Forelimb muscle (tissue), 1 donor: ENCODE data around the gene CEP170B. TPM values are rescaled to one million over a fixed set of nuclear protein-coding genes. Genes with fewer than 3 reads are reported as not detected.
"Not testable (repeated sequence)": the region's sequence is repeated elsewhere in the genome, so short reads cannot be mapped to it uniquely, and the experiment has no call there.

Experiments
- DNase-seq: peaks from one replicate; pipeline ENCODE4 v3.0.0-alpha.2; 2013; ENCODE audit warnings: low read depth
- polyA plus RNA-seq: library from polyadenylated mRNA; unstranded; fragments of 120-200 nt; gene quantifications from one replicate; pipeline ENCODE4 v1.2.1, GENCODE V29; 2013; ENCODE audit not compliant: insufficient read length

The CEP170B gene
- polyA plus RNA-seq, 1 donor, result 2.3 TPM

GRCh38 chr14:104877806-104878550 lies 12.9 kb downstream of the CEP170B start:
- no peak for DNase-seq

DNA sequence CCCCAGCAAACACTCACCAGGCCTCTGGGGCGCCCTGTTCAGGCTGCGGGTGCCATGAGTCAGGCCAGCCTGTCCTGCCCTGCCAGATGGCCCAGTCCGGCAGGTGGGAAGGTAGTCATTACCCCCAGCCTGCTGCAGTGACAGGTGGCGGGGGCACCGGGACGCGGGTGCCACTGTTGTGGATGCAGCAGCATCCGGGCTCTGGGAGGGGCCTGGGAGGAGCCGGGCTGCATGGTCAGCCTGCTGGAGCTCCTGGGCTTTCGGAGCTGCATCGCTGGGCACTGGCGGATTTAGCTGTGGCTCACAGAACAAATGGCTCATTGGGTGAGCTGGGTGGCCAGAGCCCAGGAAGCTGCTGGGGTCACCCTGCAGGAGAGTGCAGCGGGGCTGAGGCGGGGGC lies 13.5 kb downstream of the CEP170B start:
- DNase-seq, result no peak

DNA sequence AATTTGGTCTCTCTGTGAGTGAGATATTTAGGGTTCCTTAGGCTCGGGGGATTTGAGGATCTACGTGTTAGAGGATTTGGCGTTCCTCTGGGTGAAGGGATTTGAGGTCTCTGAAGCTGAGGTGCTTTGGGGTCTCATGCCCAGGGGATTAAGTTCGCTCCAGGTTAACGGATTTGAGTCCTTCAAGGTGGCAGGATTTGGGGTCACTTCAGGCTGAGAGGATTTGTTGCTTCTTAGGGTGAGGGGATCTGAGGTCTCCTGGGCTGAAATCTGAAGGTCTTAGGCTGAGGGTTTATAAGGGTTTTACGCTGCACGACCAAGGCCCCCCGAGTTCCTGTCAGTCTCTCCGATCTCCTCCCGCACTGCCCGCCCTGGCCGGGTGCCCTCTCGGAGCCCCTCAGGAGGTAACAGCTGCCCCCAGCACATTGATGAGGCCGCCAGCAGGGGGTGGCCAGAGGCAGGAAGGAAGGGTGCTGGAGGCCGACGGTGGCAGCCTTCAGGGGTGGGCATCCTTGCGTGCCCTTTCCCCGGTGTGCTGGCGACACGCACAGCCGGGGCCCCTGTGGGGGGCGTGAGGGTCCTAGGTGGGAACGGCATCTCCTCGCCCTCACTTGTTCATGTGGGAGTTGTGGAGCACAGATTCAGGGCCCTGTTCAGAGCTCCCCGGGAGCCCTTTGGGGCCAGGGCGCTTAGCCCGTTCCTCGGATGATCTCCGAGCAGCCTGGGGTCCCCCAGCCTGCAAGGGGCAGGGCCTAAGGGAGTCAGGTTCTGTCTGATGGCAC lies 14.3 kb downstream of the CEP170B start:
- DNase-seq, result no peak

- DNase-seq, result no peak
These were observed 15.0 kb downstream of the CEP170B start for GRCh38 chr14:104879983-104880565.

DNA sequence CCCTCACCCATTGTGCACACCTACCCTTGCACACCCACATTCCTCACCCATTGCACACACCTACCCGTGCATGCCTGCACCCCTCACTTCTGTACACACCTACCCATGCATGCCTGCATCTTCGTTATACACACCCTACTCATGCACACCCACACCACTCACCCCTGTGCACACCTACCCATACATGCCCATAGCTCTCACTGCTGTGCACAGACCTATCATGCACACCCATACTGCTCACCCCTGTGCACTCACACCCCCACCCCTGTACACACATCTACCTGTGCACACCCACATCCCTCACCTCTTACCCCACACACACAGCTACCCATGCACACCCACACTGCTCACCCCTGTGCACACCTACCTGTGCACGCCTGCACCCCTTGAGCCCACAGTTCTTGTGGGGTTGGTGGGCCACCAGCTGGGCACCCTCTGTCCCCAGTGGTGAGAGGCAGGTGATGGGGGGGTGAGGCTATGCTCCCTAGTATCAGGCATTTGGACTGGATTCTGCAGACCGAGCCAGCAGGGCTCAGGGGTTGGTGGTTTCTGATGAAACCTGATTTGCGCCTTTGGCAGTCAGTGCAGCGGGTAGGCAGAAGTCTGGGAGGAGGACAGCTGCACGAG lies 15.6 kb downstream of the CEP170B start:
- no peak for DNase-seq

GRCh38 chr14:104881369-104881979 lies 16.4 kb downstream of the CEP170B start:
- DNase-seq, result peak; percentile 32

DNA sequence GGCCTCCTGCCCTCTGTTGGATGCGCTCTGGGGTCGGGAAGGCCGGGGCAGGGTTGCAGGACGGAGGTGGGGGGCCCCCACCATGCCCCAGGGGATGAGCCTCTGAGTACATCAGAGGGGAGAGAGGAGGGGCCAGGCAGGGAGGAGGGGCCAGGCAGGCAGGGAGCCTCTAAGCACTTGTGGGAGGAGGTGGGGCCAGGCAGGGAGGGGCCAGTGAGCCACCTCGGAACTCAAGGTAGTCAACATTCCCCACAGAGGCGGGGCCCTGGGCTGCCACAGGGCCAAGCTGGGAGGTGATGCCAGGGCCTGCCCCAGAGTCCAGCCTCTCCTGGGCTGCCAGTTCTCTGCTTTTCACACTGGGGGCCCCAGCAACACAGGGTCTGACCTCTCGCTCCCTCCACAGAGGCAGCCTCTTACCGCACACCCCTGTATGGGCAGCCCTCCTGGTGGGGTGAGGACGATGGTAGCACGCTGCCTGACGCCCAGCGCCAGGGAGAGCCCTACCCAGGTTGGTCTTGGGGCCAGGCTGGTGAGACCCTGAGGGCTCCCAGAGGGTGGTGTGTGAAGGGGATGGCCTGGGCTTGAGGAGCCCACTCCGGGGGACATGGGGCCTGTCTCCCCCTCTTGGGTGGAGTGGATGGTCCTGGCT lies 17.4 kb downstream of the CEP170B start:
- no peak for DNase-seq

DNA sequence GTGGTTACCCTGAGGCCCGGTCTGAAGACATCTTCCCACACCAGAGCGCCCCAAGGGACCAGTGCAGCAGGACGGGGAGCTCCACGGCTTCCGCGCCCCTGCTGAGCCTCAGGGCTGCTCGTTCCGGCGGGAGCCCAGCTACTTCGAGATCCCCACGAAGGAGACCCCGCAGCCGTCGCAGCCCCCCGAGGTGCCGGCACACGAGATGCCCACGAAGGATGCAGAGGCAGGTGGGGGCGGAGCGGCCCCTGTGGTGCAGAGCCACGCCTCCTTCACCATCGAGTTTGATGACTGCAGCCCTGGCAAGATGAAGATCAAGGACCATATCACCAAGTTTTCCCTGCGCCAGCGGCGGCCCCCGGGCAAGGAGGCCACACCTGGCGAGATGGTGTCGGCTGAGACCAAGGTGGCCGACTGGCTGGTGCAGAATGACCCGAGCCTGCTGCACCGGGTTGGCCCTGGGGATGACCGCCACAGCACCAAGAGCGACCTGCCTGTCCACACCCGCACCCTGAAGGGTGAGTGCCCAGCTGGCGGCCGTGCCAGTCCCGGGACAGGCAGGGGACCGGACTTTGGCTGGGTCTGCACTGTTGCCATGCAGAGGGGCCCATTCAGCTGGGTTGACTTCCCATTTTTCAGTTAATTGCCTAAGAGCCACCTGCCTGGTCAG lies 18.1 kb downstream of the CEP170B start:
- DNase-seq, result no peak

DNA sequence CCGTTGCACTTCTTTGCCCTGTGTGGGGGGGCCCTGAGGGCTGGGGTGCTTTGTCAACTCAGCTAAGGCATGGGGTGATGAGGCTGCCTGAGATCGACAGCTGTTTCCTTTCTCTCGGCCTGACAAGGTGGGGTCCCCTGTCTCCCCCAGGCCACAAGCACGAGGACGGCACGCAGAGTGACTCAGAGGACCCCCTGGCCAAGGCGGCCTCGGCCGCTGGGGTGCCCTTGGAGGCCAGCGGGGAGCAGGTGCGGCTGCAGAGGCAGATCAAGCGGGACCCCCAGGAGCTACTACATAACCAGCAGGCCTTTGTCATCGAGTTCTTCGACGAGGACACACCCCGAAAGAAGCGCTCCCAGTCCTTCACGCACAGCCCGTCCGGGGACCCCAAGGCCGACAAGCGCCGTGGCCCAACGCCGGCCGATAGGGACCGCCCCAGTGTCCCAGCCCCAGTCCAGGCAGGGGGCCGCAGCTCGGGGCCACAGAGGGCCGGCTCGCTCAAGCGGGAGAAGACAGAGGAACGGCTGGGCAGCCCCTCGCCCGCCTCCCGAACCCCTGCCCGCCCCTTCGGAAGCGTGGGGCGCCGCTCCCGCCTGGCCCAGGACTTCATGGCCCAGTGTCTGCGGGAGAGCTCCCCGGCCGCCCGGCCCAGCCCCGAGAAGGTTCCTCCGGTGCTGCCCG lies 18.8 kb downstream of the CEP170B start:
- DNase-seq, result no peak

DNA sequence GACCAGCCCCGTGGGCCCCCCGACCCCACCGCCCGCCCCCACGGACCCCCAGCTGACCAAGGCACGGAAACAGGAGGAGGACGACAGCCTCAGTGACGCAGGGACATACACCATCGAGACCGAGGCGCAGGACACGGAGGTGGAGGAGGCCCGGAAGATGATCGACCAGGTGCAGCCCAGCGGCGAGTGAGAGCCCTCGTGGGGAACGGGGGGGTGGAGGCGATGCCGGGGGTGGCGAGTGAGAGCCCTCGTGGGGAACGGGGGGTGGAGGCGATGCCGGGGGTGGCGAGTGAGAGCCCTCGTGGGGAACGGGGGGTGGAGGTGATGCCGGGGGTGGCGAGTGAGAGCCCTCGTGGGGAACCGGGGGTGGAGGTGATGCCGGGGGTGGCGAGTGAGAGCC lies 19.3 kb downstream of the CEP170B start:
- DNase-seq, result not testable (repeated sequence)

DNA sequence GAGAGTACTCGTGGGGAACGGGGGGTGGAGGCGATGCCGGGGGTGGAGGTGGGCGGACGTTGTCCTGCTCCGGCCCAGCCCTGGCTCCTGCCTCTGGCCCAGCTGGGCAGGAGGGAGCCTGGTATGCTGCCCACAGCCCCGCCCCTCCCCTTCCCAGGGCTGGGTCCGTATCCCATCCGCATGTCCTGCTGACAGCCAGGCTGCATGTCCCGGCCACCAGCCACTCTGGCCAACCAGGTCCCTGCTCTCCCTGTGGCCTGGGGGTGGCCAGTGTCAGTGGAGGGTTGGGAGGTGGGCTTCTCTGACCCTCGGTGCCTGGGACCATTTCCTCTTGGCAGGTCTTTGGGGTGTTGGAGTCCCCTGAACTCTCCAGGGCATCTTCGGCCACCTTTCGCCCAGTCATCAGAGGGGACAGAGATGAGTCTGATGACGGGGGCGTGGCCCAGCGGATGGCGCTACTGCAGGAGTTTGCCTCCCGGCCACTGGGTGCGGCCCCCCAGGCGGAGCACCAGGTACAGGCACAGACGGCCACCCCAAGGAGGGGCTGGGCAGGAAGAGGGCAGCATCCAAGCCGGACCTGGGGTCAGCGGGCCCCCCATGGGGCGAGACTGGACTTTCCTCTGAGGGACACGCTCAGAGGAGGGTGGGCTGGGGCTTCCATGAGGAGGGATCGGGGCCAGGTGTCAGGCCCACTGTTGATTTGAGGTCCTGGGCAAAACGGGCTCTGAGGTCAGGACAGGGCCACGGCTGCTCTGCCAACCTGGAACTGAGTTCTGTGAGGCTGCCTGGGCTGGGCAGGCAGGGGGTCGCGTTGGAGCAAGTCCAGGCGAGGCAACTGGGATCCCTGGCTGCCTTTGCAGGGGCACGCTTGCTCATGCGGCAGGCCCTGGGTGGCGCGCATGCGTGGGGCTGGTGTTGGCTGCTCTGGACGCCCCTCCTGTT lies 20.2 kb downstream of the CEP170B start:
- no peak for DNase-seq

DNA sequence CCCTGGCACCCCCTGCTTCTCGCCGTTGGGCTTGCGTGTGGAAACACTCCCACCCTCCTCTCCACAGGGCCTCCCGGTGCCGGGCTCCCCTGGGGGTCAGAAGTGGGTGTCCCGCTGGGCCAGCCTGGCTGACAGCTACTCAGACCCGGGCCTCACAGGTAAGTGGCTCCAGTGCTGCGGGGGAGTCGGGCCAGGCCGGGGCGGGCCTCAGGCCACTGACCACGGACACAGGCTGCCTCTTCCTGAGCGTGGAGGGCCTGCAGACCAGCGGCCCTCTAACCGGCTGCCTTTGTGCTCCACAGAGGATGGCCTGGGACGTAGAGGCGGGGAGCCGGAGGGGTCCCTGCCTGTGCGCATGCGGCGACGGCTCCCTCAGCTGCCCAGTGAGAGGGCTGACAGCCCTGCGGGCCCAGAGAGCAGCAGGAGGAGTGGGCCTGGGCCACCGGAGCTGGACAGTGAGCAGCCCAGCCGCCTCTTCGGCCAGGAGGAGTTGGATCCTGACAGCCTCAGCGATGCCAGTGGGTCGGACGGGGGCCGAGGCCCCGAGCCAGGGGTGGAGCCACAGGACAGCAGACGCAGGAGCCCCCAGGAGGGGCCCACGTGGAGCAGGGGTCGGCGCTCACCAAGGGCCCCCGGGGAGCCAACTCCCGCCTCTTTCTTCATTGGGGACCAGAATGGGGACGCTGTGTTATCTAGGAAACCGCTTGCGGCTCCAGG lies 21.1 kb downstream of the CEP170B start:
- no peak for DNase-seq

GRCh38 chr14:104886690-104887622 lies 21.9 kb downstream of the CEP170B start:
- no peak for DNase-seq

- no peak for DNase-seq
These were observed 22.8 kb downstream of the CEP170B start for GRCh38 chr14:104887623-104888488.

DNA sequence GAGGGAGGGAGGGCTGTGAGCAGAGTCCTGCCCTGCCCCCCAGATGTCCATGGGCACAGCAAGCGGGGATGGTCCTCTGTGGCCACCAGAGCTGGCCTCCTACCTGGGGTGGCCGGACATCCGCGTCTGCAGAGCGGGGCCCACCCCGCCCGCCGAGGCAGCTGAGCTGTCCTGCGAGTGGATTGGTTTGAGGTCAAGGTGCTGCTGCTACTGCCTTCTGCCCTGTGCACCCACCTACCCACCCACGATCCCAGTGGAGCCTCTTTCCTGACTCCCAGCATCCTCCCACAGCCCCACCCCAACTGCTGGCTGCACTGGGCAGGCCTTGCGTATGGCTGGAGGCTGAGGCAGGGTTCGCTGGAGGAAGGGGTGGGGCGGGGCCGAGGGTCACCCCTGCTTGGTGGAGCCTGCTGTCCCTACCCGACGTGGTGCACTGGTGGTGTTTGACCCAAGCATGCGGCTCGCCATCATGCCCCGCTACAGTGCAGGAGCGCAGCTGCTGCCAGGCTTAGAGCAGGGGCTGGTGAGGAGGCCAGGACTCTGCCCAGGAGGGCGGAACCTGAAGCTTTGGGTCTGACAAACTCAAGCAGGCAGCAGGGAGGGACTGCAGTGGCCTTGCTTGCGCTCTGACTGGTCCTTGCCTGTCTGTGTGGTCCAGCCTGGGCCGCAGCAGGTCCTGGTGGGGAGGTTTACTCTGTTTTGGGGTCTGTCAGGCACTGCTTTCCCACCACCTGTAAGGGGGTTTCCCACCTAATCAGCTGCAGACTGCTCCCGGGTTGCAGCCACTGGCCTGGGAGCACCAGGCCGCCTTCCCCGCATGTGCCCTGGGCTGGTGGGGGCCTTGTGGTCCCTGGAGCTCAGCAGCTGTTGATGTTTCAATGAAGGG lies 23.7 kb downstream of the CEP170B start:
- DNase-seq, result no peak
